ENCODE measurements around the gene SYNPO2.
"Not testable (repeated sequence)": the region's sequence is repeated elsewhere in the genome, so short reads cannot be mapped to it uniquely, and the experiment has no call there.

Gene SYNPO2

DNA sequence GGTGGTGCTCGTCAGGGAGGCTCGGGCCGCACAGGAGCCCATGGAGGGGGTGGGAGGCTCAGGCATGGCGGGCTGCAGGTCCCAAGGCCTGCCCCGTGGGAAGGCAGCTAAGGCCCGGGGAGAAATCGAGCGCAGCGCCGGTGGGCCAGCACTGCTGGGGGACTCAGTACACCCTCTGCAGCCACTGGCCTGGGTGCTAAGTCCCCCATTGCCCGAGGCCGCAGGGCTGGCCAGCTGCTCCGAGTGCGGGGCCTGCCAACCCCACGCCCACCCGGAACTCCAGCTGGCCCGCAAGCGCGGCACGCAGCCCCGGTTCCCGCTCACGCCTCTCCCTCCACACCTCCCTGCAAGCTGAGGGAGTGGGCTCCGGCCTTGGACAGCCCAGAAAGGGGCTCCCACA is 88.4 kb downstream of the SYNPO2 start:
- DNase-seq, result not testable (repeated sequence)

- DNase-seq, result no peak
Measured at GRCh38 chr4:118979712-118980111, 91.1 kb downstream of the SYNPO2 start.

DNA sequence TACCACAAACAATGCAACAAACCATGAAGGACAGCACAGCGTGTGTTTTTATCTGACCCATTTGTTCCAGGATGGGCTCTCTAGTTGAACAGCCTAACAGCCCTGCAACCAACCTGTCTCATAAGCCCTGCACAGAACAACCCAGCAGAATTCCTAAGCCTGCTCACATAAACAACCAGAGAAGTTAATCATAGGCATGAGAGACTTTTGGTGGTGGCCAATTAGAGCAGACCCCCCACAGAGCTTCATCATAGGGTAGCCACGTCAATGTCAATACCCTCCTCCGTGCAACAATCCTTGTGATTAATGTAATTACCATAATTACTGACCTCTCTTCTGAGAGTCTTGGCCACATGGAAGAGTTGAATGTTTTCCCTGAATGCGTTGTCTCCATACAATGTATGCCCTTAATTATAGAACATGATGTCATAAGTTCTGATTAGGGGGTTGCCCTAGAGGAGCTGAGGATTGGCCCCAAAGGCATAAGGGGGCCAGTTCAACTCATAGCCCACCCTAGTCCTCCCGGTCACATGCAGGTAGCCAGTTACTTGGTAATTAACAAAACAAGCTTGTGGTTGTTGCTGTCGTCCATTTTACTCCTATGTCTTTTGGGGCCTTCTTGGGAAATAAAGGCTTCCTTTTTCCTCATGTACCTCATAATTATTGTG is 92.7 kb downstream of the SYNPO2 start:
- no peak for DNase-seq

DNA sequence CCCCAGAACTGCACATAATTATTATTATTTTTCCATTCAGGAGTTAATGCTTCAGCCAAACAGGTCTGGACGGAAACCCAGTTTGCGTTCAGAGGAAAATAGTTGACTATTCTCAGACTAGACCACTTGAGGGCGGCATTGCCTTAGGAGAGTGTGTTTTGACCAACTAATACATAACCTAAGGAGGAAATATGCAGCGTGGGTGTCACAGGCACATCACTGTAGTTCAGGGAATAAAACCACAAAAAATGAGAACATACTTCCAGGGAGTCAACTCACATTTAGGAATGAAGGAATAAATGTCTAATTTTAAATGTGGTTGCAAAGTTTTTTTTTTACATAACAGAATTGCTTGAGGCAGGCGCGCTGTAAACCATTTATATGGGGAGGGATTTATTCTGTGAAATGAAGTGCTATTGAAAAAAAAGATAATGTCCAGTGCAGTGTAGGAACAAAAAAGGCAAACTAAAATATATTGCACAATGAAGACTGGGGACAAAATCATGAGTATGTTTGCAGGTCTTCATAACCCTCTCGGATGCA is 93.3 kb downstream of the SYNPO2 start:
- DNase-seq, result peak; percentile 58

- DNase-seq, result no peak
Measured at GRCh38 chr4:118983293-118983692, 94.6 kb downstream of the SYNPO2 start.

GRCh38 chr4:118983831-118984230 is 95.2 kb downstream of the SYNPO2 start:
- DNase-seq, result no peak

DNA sequence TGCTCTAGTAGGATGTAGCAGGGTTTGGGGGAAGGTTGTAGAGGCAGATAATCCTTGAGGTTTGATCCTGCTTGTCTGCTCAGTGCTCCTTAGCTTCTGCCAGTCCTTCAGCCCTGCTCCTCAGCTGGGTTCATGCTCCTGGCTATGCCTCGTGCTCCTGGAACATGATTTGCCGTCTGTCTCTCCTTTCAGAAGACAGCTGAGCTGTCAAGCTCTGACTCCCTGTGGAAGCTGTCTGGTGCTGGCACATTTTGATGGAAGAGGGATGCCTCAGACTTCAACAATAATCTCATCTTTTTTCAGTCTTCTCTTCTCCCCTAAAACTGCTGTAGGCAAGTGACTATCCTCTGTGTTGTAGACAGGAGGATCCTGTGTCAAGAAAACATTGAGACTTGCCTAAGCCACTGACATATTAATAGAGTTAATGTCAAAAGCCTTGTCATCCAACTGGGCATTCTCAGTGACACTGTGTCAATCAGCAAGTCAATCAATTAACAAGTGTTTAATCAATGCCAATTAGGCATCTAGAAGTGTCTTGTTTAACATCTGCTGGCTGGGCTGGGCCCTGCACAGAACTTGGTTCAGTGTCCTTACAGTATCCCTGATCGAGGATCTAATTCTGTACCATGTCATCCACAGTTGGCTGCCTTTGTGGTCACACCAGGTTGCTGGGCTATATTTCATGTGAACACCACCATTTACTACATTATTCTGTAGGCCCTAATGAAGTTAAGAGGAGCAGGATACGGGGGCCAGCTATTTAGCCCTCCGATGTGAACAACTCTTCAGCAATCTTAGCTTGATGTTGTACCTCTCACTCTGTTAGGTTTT is 96.7 kb downstream of the SYNPO2 start:
- no peak for DNase-seq

DNA sequence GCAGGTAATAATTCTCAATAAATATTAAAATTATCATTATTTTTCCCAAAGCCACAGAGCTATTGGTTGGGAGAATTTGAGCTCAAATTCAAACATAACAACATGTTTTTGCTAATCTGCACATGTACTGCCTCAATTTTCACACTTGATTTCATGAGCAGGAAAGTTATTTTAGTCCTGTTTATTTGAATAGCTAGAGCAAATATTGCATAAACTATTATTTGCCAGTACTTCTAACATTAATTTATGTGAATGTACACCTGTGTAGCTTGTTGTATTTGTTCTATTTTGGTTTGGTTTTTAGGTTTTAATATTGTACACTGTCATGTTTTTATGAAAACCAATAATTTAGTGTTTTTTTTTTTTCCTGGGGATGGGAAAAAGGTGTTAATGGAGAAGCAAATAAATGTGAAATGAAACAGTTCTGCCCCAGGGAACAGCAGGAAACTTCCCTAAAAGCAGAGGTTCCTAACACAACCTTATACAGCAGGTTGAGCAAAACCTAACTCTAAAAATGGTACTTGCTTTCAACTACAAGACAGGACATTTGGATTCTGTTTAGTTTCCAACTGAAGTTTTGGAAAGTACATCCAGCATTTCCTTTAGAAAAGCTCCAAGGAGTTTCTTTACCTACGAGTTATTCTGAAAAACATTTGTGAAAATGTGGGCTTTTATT is 99.4 kb downstream of the SYNPO2 start:
- no peak for DNase-seq

DNA sequence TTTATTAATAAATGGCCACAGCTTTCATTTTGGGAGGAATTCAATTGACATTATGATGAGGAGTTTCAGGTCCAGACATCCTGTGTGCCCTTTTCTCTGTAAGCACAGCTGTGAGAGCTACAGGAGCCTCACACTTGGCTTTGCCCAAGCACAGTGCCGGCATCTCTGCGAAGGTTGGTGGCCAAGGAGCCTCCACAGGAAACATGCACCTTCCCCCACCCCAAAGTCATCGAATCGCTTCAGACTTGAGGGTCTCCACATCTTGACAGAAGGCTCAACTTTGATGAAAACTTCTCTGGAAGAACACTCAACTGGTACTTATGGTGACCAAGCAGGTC is 100.0 kb downstream of the SYNPO2 start:
- DNase-seq, result no peak

DNA sequence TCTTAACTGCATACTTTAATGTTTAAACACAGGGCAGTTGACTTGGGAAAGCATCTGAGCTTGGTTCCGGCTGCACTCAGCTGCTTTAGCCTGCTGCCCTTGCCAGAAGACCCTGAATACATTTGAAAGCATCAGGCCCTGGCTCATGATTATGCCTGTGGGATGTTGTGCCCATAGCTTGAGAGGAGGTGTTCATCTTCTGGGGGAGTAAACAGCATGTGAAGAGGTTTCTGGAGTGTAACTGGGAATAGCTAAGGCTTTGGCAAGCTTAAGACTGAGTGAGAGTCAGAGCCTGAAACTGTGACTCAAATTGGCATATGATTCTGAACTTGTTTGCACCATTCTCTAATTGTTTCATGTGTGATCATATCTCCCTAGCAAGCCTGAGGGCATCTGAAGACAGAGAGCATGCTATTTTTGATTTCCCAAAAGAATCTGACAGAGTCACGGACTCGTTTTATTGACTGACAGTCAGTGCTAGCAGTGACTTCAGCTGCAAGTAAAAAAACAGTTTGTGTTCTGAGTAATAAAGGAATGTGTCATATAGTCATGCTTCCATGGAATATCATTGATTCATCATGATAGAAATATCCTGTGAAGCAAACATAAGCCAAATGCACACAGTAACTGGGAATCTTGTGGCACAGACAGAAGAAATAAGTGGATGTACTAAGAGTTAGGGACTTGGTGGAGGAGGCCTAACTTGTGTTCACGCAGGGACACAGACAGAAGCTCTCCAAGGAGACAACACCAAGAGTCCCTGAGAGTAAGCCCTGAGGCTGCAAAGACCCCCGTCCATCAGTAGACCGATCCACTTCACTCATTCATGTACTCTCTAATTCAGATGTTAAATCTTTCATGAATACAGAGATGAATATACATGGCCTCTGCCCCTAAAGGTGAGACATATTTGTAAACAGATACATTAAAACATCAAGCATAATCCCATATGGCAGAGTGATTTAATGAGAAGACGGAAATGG is 100.7 kb downstream of the SYNPO2 start:
- DNase-seq, result no peak

DNA sequence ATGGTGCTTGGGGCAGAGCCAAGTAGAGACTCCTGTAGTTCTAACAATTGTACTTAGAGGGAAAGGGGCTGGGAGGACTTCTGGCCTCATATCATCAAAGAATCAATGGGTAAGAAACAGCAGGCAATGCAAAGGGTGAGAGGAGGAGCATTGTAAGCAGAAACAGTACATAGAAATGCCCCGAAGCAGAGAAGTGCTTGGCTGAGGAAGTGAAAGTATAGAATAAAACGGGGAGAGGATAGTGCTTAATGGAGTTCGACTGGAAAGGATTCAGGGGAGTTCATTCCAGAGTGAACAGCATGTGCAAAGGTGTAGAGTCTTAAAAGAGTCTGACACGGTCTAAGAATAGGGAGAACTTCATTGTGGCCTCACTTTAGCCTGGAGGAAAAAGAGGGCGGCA is 103.0 kb downstream of the SYNPO2 start:
- DNase-seq, result no peak

- DNase-seq, result no peak
Measured at GRCh38 chr4:118992149-118992548, 103.5 kb downstream of the SYNPO2 start.

DNA sequence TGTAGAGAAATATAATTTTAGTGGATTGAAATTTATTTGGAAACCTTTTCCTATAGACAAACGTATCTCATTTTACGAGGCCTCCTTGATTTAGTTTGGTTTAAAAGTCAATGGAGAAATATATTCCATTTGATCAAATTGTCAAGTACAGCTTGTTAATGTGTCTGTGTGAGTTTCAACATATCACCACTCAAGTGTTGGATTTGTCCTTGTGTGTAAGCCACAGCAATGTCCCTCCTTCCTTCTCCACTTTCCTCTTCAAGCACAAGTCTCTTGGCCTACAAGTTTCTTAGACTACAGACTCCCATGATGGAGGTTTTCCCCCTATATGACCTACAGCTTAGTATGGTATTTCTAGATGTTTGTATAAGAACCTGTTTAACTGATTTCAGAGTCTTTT is 104.7 kb downstream of the SYNPO2 start:
- DNase-seq, result no peak

DNA sequence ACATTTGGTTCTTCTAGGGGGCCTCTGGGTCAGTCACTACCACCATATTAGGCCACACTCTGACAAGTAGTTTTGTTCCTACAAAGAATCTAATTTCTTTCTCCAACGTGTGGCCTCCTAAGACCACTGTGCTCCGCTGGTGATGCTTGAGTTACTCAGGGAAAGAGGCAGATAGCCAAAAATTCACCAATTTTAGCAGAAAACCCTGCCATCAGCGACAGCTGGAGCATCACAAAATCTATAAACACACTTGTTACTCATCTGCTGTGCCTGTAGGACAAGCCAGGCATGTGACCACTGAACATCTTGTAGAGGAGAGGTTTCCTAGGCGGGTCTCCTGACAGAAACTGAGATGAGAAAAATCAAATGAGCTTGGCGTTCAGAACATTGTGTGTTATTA is 105.4 kb downstream of the SYNPO2 start:
- no peak for DNase-seq

GRCh38 chr4:118995693-118996391 is 107.2 kb downstream of the SYNPO2 start:
- no peak for DNase-seq

- no peak for DNase-seq
Measured at GRCh38 chr4:118997601-118998000, 108.9 kb downstream of the SYNPO2 start.

- no peak for DNase-seq
Measured at GRCh38 chr4:118999919-119000318, 111.3 kb downstream of the SYNPO2 start.

- no peak for DNase-seq
Measured at GRCh38 chr4:119000400-119000799, 111.7 kb downstream of the SYNPO2 start.

DNA sequence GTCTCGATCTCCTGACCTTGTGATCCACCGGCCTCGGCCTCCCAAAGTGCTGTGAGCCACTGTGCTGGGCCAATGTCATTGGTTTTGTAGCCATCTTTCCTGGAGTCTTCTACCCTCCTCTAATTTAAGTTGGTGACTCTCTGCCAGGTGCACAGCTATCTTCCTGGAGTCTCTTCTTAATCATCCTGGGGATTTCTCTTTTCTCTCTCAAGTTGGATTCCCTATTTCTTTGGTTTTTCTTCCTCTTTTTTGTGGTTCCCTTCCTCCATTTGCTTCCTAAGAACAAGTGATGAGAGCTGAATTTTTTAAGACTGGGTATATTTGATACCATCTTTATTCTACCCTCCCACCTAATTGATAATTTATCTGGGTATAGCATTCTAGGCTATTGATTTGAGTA is 113.8 kb downstream of the SYNPO2 start:
- no peak for DNase-seq

- DNase-seq, result not testable (repeated sequence)
Measured at GRCh38 chr4:119003001-119003400, 114.3 kb downstream of the SYNPO2 start.

DNA sequence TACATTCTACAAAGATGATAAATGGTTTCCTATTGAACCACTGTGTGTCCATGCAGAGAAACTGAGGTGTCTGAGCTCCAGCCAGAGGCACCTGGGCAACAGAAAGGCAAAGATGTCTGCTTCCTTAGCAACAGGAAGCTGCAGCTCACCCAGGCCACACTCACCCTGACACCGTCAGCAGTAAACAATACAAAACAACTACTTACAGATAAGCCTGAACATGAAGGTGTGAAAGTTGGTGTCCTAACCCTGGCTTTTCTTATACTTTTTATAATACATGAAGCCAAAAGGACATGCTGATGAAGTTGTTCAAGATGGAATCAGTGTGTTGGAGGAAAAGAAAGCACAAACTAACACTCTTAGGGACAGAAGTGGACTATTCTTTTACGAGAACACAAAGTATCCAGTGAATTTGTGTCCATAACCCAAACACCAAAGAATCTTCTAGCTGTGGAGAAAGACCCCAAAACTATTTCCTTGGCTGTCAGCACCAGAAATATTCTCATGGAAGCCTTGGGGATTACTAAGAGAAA is 117.3 kb downstream of the SYNPO2 start:
- no peak for DNase-seq

GRCh38 chr4:119008761-119009160 is 120.1 kb downstream of the SYNPO2 start:
- no peak for DNase-seq

Measured in CD4-positive, alpha-beta T cell treated with Interleukin-12 subunit alpha and Interleukin-12 subunit beta, for 1 hour (primary cell).